Sigmoid colon (tissue), 7 donors: ENCODE results near the gene ZSCAN1. TPM values are rescaled to one million over a fixed set of nuclear protein-coding genes. Genes with fewer than 3 reads are reported as not detected.

ENCODE experiments used
- DNase-seq: peaks from one replicate; pipeline ENCODE4 v3.0.0-alpha.2; 2019
- H3K27ac ChIP-seq, 4 donors: fragments of 200-600 bp; sonication (generic); one replicate each; pipeline ENCODE4 v1.5.1; 2016 to 2019; ENCODE audit warnings: mild to moderate bottlenecking in 1 of 4
- H3K27me3 ChIP-seq, 3 donors: fragments of 200-600 bp; sonication (generic); one replicate each; pipeline ENCODE4 v1.5.1; 2019; ENCODE audit warnings: mild to moderate bottlenecking in 1 of 3
- H3K36me3 ChIP-seq, 4 donors: fragments of 200-600 bp; sonication (generic); one replicate each; pipeline ENCODE4 v1.5.1; 2016 to 2019
- H3K4me1 ChIP-seq, 4 donors: fragments of 200-600 bp; sonication (generic); one replicate each; pipeline ENCODE4 v1.5.1; 2017 to 2019
- H3K4me3 ChIP-seq, 4 donors: fragments of 200-600 bp; sonication (generic); one replicate each; pipeline ENCODE4 v1.5.1; 2017 to 2019; ENCODE audit warnings: mild to moderate bottlenecking in 2 of 4, moderate library complexity in 1 of 4
- H3K9me3 ChIP-seq, 4 donors: fragments of 200-600 bp in 3 of 4; sonication (generic) in 3 of 4; one replicate each; pipeline versions ENCODE4 v1.5.1 to v1.6.1; 2013 to 2019
- EP300 ChIP-seq, 4 donors: sonication (generic); formaldehyde crosslinking; IDR thresholded peaks; one replicate each; pipeline ENCODE4 v1.6.1; 2017; ENCODE audit warnings: antibody characterized with exemption in 4 of 4
- POLR2A ChIP-seq, 2 donors: fragments of 450-650 bp; IDR thresholded peaks; one replicate each; pipeline ENCODE4 v1.6.1; 2016; ENCODE audit warnings: antibody characterized with exemption in 2 of 2, mild to moderate bottlenecking in 2 of 2, moderate library complexity in 2 of 2
- POLR2AphosphoS5 ChIP-seq, 4 donors: sonication (generic); formaldehyde crosslinking; IDR thresholded peaks; one replicate each; pipeline ENCODE4 v1.6.1; 2017; ENCODE audit warnings: antibody characterized with exemption in 4 of 4
- WGBS, 2 donors: extraction: QIAGEN DNeasy Blood & Tissue Kit; methylation state at CpG; one replicate each; pipeline ENCODE4 v1.1.7; 2013; 5-methylcytosine and 5-hydroxymethylcytosine counted together
- intact Hi-C: fragments of 100-400 bp; cut with DNase I; formaldehyde crosslinking; loops from one replicate; pipeline ENCODE4 v1.15.1; 2023
- polyA plus RNA-seq, 3 donors: library from polyadenylated mRNA; stranded (reverse); fragments of 200-250 nt; gene quantifications; one replicate each; pipeline ENCODE4 v1.2.3, GENCODE V29; 2013
- total RNA-seq, 4 donors: library from RNA; depleted of rRNA; stranded (reverse); fragments of >200 nt; gene quantifications; one replicate each; pipeline ENCODE4 v1.1.0, GENCODE V29; 2016
- TF ChIP-seq, protein P1 (sequence below), 4 experiments: fragments of 450-650 bp in 3 of 4; fragments of 200-600 bp in 1 of 4; IDR thresholded peaks; one replicate each; pipeline ENCODE4 v1.5.1; 2016 to 2019; ENCODE audit warnings: antibody characterized with exemption in 4 of 4, mild to moderate bottlenecking in 3 of 4, moderate library complexity in 2 of 4
- donor health status: healthy with polysubstance abuse.
- donor health status: Bipolar disorder and iron deficiency.
- donor health status: healthy.

The ZSCAN1 gene
- total and polyA plus RNA-seq, 7 donors = 0.10 TPM; not detected in 6

DNA sequence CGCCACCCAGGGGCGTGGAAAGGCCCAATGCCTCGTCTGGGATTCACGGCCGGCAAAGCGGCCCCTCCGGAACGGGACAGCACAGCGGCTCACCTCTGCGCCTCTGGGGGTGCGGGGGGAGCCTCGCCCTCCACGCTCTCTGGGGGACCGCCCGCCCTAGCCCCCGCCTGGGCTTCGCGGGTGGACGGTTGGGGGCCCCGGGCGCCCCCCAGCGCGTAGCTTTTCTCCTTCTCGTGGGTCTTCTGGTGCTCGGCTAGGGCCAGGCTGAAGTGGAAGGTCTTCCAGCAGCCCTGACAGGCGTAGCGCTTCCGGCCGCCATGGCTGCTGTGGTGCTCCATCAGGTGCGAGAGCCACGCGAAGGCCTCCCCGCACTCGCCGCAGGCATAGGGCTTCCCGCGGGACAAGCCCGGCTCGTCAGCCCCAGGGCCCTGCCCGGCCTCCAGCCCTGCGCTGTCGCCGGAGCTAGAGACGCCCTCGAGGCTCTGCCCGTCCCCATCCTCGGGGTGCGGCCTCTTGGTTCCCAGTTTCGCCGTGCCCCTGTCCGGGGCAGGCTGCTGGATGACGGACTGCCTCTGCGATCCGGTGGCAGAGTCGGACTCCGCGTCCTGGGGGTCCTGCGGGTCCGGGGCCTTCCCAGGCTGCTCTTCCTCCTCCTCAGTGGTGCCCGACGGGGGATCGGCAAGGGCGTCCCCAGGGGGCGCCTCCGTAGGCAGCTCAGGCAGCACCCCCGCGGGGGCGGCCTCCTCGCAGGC is 50.9 kb downstream of the ZSCAN1 start:
- H3K36me3 ChIP-seq = peaks cover 31 to 66% (median 50%) of the 10 kb centered on the region in 4 donors
- TF ChIP-seq, protein P1, sequence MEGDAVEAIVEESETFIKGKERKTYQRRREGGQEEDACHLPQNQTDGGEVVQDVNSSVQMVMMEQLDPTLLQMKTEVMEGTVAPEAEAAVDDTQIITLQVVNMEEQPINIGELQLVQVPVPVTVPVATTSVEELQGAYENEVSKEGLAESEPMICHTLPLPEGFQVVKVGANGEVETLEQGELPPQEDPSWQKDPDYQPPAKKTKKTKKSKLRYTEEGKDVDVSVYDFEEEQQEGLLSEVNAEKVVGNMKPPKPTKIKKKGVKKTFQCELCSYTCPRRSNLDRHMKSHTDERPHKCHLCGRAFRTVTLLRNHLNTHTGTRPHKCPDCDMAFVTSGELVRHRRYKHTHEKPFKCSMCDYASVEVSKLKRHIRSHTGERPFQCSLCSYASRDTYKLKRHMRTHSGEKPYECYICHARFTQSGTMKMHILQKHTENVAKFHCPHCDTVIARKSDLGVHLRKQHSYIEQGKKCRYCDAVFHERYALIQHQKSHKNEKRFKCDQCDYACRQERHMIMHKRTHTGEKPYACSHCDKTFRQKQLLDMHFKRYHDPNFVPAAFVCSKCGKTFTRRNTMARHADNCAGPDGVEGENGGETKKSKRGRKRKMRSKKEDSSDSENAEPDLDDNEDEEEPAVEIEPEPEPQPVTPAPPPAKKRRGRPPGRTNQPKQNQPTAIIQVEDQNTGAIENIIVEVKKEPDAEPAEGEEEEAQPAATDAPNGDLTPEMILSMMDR (IDR thresholded peaks at IDR 0.05) = no peak
- TF ChIP-seq POLR2A (IDR thresholded peaks at IDR 0.05) = no peak
- no peak for TF ChIP-seq EP300 (IDR thresholded peaks at IDR 0.05)
- no peak for TF ChIP-seq POLR2AphosphoS5 (IDR thresholded peaks at IDR 0.05)
- H3K27me3 ChIP-seq = no peaks in the 10 kb centered on the region
- no peak overlapping the region for H3K27ac ChIP-seq
- H3K4me1 ChIP-seq = no peaks in the 10 kb centered on the region
- H3K4me3 ChIP-seq = no peak overlapping the region
- H3K9me3 ChIP-seq = peaks cover 23 to 59% (median 40%) of the 10 kb centered on the region in 4 donors
- WGBS, 2 donors = 98% methylated on average over 69 of the region's 69 CpGs
- no peak for DNase-seq
- intact Hi-C loops = no loop called here

DNA sequence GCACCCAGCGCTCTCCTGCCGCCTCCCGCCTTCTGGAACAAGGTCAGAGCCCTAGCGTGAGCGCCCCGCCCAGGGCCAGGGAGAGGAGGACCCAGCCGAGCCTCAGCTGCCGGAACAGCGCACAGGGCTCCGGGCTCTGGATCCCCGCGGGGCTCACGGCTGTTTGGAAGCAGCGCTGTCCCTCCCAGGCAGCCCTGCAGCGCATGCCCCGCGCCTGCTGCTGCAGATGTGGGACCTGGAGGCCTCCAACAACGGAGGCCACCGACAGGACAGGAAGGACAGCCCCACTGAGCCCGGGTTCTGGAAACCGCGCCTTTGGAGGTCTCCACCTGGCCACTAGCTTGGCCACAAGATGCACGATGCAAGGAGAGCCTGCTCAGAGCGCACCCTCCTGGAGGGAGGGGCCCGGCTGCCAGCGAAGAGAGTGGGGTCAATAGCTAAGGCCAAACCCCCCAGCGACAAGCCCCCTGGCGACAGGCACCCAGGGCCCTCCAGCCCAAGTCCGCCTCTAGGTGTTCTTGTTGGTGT is 51.6 kb downstream of the ZSCAN1 start:
- Histone ChIP-seq H3K27ac (no peak overlapping the region), H3K27me3 (no peaks in the 10 kb centered on the region), H3K9me3 (peaks cover 23 to 55% (median 40%) of the 10 kb centered on the region in 4 donors), H3K4me3 (no peak overlapping the region), H3K4me1 (no peaks in the 10 kb centered on the region), H3K36me3 (peaks cover 31 to 69% (median 51%) of the 10 kb centered on the region in 4 donors)
- intact Hi-C loops = no loop called here
- TF ChIP-seq, protein P1 (IDR thresholded peaks at IDR 0.05) = no peak
- TF ChIP-seq POLR2A (IDR thresholded peaks at IDR 0.05) (no peak), EP300 (IDR thresholded peaks at IDR 0.05) (no peak), POLR2AphosphoS5 (IDR thresholded peaks at IDR 0.05) (no peak)
- WGBS, 2 donors = 93 to 94% methylated on average over 29 of the region's 29 CpGs
- DNase-seq = no peak

DNA sequence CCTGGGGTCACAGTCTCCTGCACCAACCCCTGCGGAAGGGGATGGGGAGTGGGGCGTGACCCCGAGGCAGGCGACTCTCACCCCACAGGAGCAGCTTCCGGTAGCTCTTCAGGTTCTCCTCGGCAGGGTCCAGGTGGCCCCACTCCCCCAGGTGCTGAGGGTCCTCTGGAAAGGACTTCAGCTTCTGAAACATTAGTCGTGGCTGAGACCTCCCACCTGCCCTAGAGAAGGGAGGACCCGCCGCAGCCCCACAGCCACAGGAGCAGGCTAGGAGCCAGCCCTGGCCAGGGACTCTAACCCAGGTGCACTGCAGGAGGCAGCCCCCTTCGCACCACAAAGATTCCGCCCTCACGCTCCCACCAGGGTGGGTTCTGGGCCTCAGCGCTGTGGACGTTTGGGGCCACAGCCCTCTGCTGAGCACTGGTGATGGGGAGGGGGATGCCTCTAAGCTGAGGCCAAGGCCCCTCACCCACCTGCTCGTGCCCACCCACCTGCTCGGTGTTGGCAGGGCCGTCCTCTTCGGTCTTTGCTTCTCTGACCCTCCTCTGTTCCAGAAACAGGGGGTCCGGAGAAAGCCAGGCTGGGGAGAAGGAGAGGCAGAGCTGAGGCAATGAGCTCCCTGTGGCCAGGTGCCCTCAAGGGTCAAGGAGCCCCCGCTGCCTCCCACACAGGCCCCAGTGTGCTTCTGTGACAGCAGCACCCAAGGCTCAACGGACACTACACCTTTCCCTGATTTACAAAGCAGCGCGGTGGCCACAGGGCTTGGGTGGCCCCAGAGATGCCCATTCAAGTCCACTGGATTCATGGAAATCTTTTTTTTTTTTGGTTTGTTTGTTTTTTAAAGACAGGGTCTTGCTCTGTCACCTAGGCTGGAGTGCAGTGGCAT is 53.2 kb downstream of the ZSCAN1 start:
- Histone ChIP-seq H3K27me3 (no peaks in the 10 kb centered on the region), H3K4me1 (no peaks in the 10 kb centered on the region), H3K27ac (no peak overlapping the region), H3K4me3 (no peak overlapping the region), H3K9me3 (peaks cover 18 to 41% (median 37%) of the 10 kb centered on the region in 4 donors), H3K36me3 (peaks cover 31 to 69% (median 51%) of the 10 kb centered on the region in 4 donors)
- no peak for DNase-seq
- WGBS, 2 donors = 96% methylated on average over 23 of the region's 23 CpGs
- TF ChIP-seq, protein P1 (IDR thresholded peaks at IDR 0.05) = no peak
- TF ChIP-seq EP300 (IDR thresholded peaks at IDR 0.05) (no peak), POLR2AphosphoS5 (IDR thresholded peaks at IDR 0.05) (no peak), POLR2A (IDR thresholded peaks at IDR 0.05) (no peak)
- intact Hi-C loops = no loop called here

DNA sequence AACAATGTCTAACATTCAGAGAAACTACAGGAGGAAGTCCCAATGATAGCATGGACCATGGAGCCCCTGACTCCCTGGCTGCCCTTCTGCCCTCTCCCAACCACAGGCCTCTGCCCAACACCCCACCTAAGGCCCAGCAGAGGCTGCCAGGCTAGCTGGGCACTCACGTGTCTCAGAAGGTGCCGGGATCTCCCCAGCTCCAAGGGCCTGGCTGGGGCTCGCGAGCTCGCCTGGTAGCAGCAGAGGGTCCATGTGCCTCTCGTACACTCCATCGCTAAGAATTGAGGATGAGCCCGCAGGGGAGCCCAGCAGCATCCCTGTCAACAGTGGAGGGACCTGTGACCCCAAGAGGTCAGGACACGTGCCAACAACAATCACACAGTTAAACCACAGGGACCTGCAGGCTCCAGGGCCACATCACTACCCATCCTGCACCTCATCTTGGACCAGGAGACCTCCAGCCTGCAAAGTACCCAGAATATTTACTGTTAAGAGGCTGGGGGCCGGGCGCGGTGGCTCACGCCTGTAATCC is 54.8 kb downstream of the ZSCAN1 start:
- TF ChIP-seq EP300 (IDR thresholded peaks at IDR 0.05) (no peak), POLR2A (IDR thresholded peaks at IDR 0.05) (no peak), POLR2AphosphoS5 (IDR thresholded peaks at IDR 0.05) (no peak)
- TF ChIP-seq, protein P1 (IDR thresholded peaks at IDR 0.05) = no peak
- H3K9me3 ChIP-seq = peaks cover 5 to 28% (median 27%) of the 10 kb centered on the region in 4 donors
- WGBS, 2 donors = 97 to 98% methylated on average over 13 of the region's 13 CpGs
- no peak for DNase-seq
- H3K4me1 ChIP-seq = no peaks in the 10 kb centered on the region
- no peaks in the 10 kb centered on the region for H3K27me3 ChIP-seq
- intact Hi-C loops = no loop called here
- H3K27ac ChIP-seq = no peak overlapping the region
- H3K36me3 ChIP-seq = peaks cover 31 to 60% (median 47%) of the 10 kb centered on the region in 4 donors
- no peak overlapping the region for H3K4me3 ChIP-seq
